Keratinocyte (primary cell): ENCODE data around the gene BECN2. TPM values are rescaled to one million over a fixed set of nuclear protein-coding genes. Genes with fewer than 3 reads are reported as not detected.

Experiments used
- DNase-seq: peaks from one replicate; pipeline ENCODE4 v3.0.0-alpha.2; 2011; ENCODE audit warnings: low read depth, missing footprints, low spot score
- FAIRE-seq: peaks from 2 replicates; lab custom pipeline; 2011; peaks lifted over from hg19 to GRCh38; lab: Jason Lieb, UNC
- H2AFZ ChIP-seq: 2 replicates; pipeline ENCODE4 v1.6.0; 2012; ENCODE audit warnings: low read length, control low read depth, inconsistent platforms; ENCODE audit not compliant: control insufficient read depth
- H3K27ac ChIP-seq: 2 replicates; pipeline ENCODE4 v1.5.1; 2011; ENCODE audit warnings: low read length; ENCODE audit not compliant: control insufficient read depth, insufficient read depth
- H3K27me3 ChIP-seq: 3 replicates; pipeline ENCODE4 v1.6.0; 2011; ENCODE audit warnings: low read length; ENCODE audit not compliant: control insufficient read depth, insufficient read depth; ENCODE audit errors: extremely low read depth
- H3K36me3 ChIP-seq, 2 experiments: 2 replicates in 1 of 2; 3 replicates in 1 of 2; pipeline ENCODE4 v1.5.1; 2011; ENCODE audit warnings: low read length in 2 of 2, mild to moderate bottlenecking in 1 of 2; ENCODE audit not compliant: control insufficient read depth in 2 of 2, insufficient read depth in 2 of 2; ENCODE audit errors: extremely low read depth in 1 of 2
- H3K4me1 ChIP-seq: 3 replicates; pipeline ENCODE4 v1.5.1; 2011; ENCODE audit warnings: low read length; ENCODE audit not compliant: control insufficient read depth, insufficient read depth; ENCODE audit errors: extremely low read depth
- H3K4me2 ChIP-seq: 3 replicates; pipeline ENCODE4 v1.6.0; 2011; ENCODE audit warnings: low read depth, low read length; ENCODE audit not compliant: control insufficient read depth, insufficient read depth; ENCODE audit errors: extremely low read depth
- H3K4me3 ChIP-seq, 3 experiments: fragments of 200-600 bp in 1 of 3; sonication (generic) in 1 of 3; 2 replicates in 2 of 3; 3 replicates in 1 of 3; pipeline ENCODE4 v1.5.1; 2011 to 2016; ENCODE audit warnings: low read length in 3 of 3, mild to moderate bottlenecking in 3 of 3, control low read depth in 2 of 3, inconsistent platforms in 1 of 3, low read depth in 1 of 3, mixed read lengths in 1 of 3, mixed run types in 1 of 3, moderate library complexity in 1 of 3; ENCODE audit not compliant: control insufficient read depth in 2 of 3, insufficient read depth in 2 of 3; ENCODE audit errors: extremely low read depth in 1 of 3
- H3K79me2 ChIP-seq: 2 replicates; pipeline ENCODE4 v1.6.0; 2012; ENCODE audit warnings: low read length; ENCODE audit not compliant: control insufficient read depth, insufficient read depth
- H3K9ac ChIP-seq: 3 replicates; pipeline ENCODE4 v1.6.0; 2011; ENCODE audit warnings: low read length; ENCODE audit not compliant: control insufficient read depth, insufficient read depth; ENCODE audit errors: extremely low read depth
- H3K9me1 ChIP-seq: 3 replicates; pipeline ENCODE4 v1.6.0; 2011; ENCODE audit warnings: low read length; ENCODE audit not compliant: control insufficient read depth, insufficient read depth; ENCODE audit errors: extremely low read depth
- H3K9me3 ChIP-seq: 2 replicates; pipeline ENCODE4 v1.5.1; 2012; ENCODE audit warnings: low read depth, low read length; ENCODE audit not compliant: control insufficient read depth
- H4K20me1 ChIP-seq: 3 replicates; pipeline ENCODE4 v1.6.0; 2011; ENCODE audit warnings: low read length; ENCODE audit not compliant: control insufficient read depth, insufficient read depth; ENCODE audit errors: extremely low read depth
- EZH2 ChIP-seq: IDR thresholded peaks from one replicate; pipeline ENCODE4 v1.6.1; 2012; ENCODE audit warnings: inconsistent platforms, mild to moderate bottlenecking, low read length, moderate library complexity
- dilution Hi-C: fragments of 300-500 bp; cut with MboI; formaldehyde crosslinking; loops from one replicate; pipeline ENCODE4 v1.7.0; 2020; ENCODE audit warnings: low sequenced_read_pairs; ENCODE audit not compliant: extremely low pct_ligation_motif_present
- polyA plus RNA-seq, 5 experiments: library from polyadenylated mRNA; depleted of rRNA in 3 of 5; stranded (reverse) in 3 of 5; stranded (forward) in 1 of 5; unstranded in 1 of 5; fragments of >200 nt; gene quantifications; 1 replicate in 1 of 5; 2 replicates in 3 of 5; 3 replicates in 1 of 5; pipeline versions ENCODE4 v1.2.1 to v1.2.3, GENCODE V29; 2011 to 2012; ENCODE audit warnings: missing spikeins in 2 of 5, low read depth in 1 of 5, low replicate concordance in 1 of 5
- TF ChIP-seq, protein P1 (sequence below), 3 experiments: IDR thresholded peaks in 1 of 3; conservative IDR thresholded peaks in 1 of 3; optimal IDR thresholded peaks in 1 of 3; 2 replicates in 2 of 3; 3 replicates in 1 of 3; pipeline versions ENCODE3 to v1.5.1; 2011; ENCODE audit warnings: low read length in 3 of 3, mild to moderate bottlenecking in 3 of 3, moderate library complexity in 2 of 3, control low read depth in 1 of 3, inconsistent platforms in 1 of 3; ENCODE audit not compliant: insufficient read depth in 2 of 3; ENCODE audit errors: extremely low read depth in 1 of 3

Gene BECN2
- polyA plus RNA-seq, 1 donor (not counting 4 experiments of a cell fraction or from before 2014, with no cell fraction given) = not detected

DNA sequence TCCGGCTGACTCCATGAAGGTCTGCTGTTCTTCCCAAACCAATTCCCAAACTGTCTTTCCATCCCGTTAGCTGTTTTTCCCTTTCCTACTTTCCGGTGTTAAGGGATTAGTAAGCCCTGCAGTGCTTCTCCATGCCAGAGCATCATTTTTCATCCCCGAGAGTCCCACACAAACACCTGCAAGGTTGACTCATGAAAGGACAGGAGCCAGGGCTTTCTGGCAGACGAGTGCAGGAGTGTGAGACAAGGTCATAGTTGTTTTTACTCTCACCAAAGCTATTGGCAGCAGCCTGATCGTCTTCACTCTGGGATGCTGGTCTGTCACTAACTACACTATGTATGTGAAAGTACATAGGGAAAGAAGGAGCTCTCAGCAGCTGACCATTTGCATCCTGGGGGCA lies 10.2 kb upstream of the BECN2 start:
- H3K27me3 ChIP-seq = no peaks in the 10 kb centered on the region

DNA sequence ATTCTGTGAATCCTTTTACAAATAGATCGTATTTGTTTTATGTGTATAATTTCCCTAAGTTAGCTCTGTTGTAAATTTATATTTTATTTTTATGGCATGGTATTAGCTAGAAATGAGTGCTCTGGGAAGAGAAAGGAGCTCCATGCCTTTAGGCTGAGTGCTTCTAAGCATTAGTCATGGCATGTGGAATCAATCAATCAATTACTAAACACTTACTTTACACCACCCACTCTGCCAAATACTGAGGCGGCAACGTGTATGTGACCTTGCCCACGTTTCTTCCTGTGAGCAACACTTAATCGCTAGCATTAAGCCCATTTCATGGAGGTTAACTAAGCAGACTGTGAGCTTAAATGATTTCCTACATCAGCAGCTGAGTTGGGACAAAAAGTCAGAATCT lies 7.2 kb upstream of the BECN2 start:
- H3K27ac ChIP-seq = no peak overlapping the region
- H3K9me1 ChIP-seq = no peaks in the 10 kb centered on the region
- H3K36me3 ChIP-seq = no peaks in the 10 kb centered on the region
- H3K4me2 ChIP-seq = no peak overlapping the region
- no peaks in the 10 kb centered on the region for H4K20me1 ChIP-seq
- no peaks in the 10 kb centered on the region for H3K79me2 ChIP-seq
- dilution Hi-C loops = no loop called here
- no peak overlapping the region for H3K4me3 ChIP-seq
- no peaks in the 10 kb centered on the region for H3K9me3 ChIP-seq
- no peak overlapping the region for H3K9ac ChIP-seq
- FAIRE-seq (no peak), DNase-seq (no peak)
- H3K27me3 ChIP-seq = no peaks in the 10 kb centered on the region
- no peaks in the 10 kb centered on the region for H3K4me1 ChIP-seq
- no peak overlapping the region for H2AFZ ChIP-seq
- TF ChIP-seq EZH2 = no peak
- TF ChIP-seq, protein P1, sequence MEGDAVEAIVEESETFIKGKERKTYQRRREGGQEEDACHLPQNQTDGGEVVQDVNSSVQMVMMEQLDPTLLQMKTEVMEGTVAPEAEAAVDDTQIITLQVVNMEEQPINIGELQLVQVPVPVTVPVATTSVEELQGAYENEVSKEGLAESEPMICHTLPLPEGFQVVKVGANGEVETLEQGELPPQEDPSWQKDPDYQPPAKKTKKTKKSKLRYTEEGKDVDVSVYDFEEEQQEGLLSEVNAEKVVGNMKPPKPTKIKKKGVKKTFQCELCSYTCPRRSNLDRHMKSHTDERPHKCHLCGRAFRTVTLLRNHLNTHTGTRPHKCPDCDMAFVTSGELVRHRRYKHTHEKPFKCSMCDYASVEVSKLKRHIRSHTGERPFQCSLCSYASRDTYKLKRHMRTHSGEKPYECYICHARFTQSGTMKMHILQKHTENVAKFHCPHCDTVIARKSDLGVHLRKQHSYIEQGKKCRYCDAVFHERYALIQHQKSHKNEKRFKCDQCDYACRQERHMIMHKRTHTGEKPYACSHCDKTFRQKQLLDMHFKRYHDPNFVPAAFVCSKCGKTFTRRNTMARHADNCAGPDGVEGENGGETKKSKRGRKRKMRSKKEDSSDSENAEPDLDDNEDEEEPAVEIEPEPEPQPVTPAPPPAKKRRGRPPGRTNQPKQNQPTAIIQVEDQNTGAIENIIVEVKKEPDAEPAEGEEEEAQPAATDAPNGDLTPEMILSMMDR (optimal IDR thresholded peaks at IDR 0.05 in 1 of 3, IDR thresholded peaks at IDR 0.05 in 1 of 3, conservative IDR thresholded peaks at IDR 0.05 in 1 of 3; ENCODE audit: extremely low read depth in 1 of 3, insufficient read depth in 2 of 3, low read length in 3 of 3) = no peak

More for the DNA sequence above, 10.2 kb upstream of the BECN2 start:
- Histone ChIP-seq H3K9me1 (no peaks in the 10 kb centered on the region), H3K79me2 (no peaks in the 10 kb centered on the region), H3K9ac (no peak overlapping the region), H3K4me2 (no peak overlapping the region), H3K27ac (no peak overlapping the region), H3K4me1 (no peaks in the 10 kb centered on the region), H2AFZ (no peak overlapping the region), H3K4me3 (no peak overlapping the region), H4K20me1 (no peaks in the 10 kb centered on the region), H3K36me3 (no peaks in the 10 kb centered on the region), H3K9me3 (no peaks in the 10 kb centered on the region)
- dilution Hi-C loops = no loop called here
- DNase-seq = no peak
- no peak for FAIRE-seq
- TF ChIP-seq EZH2 = no peak
- TF ChIP-seq, protein P1 (optimal IDR thresholded peaks at IDR 0.05 in 1 of 3, IDR thresholded peaks at IDR 0.05 in 1 of 3, conservative IDR thresholded peaks at IDR 0.05 in 1 of 3; ENCODE audit: extremely low read depth in 1 of 3, insufficient read depth in 2 of 3, low read length in 3 of 3) = no peak
